Measurements from ENCODE around the gene REEP2. TPM values are rescaled to one million over a fixed set of nuclear protein-coding genes. Genes with fewer than 3 reads are reported as not detected.
"Not testable (repeated sequence)": the region's sequence is repeated elsewhere in the genome, so short reads cannot be mapped to it uniquely, and the experiment has no call there.

REEP2 gene, protein sequence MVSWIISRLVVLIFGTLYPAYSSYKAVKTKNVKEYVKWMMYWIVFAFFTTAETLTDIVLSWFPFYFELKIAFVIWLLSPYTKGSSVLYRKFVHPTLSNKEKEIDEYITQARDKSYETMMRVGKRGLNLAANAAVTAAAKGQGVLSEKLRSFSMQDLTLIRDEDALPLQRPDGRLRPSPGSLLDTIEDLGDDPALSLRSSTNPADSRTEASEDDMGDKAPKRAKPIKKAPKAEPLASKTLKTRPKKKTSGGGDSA
- 23.9 and 35.9 TPM in 2 replicates for total RNA-seq (2014; rRNA removed; shearing (Covaris generic))

DNA sequence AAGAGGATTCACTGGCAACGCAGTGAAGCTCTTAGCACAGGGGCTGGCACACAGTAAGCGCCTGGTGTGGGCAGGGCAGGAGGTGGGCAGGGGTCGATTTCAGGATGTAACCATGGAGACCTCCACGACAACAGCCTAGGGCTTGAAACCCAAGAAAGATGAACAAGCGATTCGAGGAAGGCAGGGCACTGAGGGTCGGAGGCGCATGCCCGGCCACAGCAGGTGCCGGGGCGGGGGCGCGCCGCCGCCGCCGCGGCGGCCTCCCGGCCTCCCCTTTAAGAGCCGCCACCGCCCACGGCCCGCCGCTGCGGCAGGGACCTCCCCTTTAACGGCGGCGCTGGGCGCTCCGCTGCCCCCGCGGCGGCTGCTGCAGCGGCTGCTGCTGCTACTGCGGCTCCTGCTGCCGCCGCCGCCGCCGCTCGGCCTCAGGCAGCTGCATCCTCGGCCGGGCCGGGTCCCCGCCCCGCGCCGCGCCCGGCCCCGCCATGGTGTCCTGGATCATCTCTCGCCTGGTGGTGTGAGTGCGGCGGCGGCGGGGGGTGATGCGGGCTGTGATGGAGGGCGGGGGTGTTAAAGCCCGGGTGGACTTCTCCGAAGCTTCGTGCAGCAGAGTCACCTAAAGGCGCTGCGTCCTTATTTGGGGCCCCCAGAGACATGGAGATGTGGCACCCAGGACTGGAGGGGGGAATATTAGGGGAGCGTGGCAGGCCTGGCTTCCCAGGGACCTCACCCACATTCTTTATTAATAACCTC is at the start of gene REEP2:
Gene REEP2, plus strand, starts transcription at position 334 of the 753 bp plus-strand sequence. Its CDS starts 152 bp downstream, at position 486.
- DNase-seq (ENCODE audit: low spot score) = peak; percentile 67
- in situ Hi-C loops (cut with HindIII; ENCODE audit: low sequenced_read_pairs) = no loop called here

DNA sequence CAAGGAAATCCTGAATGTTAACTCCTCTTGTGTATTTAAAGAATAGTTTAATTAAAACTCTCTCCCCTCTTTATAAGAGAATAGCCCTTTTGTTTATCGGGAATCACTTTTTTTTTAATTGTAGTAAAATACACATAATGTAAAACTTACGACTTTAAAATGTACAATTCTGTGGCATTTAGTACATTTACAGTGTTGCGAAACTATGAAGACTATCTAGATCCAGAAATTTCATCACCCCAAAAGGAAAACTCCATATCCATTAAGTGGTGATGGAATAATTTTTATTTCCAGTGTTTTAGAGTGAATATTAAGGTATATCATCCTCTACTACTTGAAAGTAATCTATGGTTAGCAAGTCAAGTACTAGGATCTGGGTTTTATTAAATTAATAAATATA is 49.5 kb upstream of the REEP2 start:
- in situ Hi-C loops (cut with HindIII; ENCODE audit: low sequenced_read_pairs) = no loop called here
- DNase-seq (ENCODE audit: low spot score) = no peak

DNA sequence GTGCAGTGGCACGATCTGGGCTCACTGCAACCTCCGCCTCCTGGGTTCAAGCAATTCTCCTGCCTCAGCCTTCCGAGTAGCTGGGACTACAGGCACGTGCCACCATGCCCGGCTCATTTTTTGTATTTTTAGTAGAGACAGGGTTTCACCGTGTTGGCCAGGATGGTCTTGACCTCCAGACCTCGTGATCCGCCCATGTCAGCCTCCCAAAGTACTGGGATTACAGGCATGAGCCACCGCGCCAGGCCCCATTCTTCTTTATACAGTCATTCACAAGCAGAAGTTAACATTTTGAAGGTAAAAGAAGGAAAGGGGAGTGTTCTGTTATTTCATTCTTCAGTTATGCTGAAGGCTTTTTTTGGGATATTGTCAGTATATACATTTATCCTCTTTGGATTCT is 48.9 kb upstream of the REEP2 start:
- in situ Hi-C loops (cut with HindIII; ENCODE audit: low sequenced_read_pairs); DNase-seq (ENCODE audit: low spot score): not testable (repeated sequence)

DNA sequence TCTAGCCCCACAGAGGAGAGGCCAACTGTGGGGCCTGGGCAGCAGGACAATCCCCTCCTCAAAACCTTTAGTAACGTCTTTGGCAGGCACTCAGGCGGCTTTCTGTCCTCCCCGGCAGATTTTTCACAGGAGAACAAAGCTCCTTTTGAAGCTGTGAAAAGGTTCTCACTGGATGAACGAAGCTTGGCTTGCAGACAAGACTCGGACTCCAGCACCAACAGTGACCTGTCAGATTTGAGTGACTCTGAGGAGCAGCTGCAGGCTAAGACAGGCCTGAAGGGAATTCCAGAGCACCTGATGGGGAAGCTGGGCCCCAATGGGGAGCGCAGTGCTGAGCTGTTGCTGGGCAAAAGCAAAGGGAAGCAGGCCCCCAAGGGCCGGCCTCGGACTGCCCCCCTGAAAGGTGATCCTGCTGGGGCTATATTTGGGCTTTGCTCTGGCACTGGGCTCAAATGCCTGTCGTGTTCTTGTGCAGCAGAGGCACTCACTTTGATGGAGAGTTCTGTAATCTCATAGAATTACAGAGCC is 46.9 kb upstream of the REEP2 start:
- in situ Hi-C loops (cut with HindIII; ENCODE audit: low sequenced_read_pairs) = no loop called here
- DNase-seq (ENCODE audit: low spot score) = peak; percentile 35

DNA sequence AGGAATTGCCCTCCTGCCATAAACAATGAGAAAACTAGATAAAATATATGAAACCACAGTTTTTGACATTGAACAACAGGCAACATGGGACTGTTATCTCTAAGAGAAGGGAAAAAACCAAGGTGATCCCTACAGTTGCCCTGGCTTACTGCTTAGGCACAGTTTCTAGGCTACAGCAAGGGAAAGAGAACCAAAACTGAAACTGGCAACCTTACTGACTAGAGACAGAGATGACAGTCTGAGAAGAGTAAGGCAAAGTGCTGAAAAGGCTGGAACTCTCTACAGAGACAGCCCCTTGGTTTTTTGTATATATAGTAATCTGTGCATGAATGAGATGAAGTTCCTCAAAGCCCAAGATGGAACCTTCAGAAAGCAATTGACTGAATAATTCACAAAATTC is 36.2 kb upstream of the REEP2 start:
- in situ Hi-C loops (cut with HindIII; ENCODE audit: low sequenced_read_pairs) = no loop called here
- DNase-seq (ENCODE audit: low spot score) = no peak

DNA sequence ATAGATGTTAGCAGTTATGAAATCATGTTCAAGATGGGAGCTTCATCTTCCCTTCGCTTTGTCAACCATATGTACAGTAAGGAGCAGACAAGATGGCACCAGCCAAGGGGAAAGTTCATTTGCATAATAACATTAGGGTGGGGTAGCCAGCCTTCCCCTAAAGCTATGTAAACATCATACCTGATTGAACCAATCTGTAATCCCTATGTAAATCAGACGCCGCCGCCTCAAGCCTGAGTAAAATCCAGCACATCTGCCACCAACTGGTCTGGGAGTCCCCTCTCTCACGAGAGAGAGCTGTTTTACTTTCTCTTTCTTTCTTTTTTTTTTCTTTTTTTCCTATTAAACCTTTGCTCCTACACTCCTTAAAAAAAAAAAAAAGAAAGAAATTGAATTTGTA is 30.8 kb upstream of the REEP2 start:
- no peak for DNase-seq (ENCODE audit: low spot score)
- in situ Hi-C loops (cut with HindIII; ENCODE audit: low sequenced_read_pairs) = no loop called here

DNA sequence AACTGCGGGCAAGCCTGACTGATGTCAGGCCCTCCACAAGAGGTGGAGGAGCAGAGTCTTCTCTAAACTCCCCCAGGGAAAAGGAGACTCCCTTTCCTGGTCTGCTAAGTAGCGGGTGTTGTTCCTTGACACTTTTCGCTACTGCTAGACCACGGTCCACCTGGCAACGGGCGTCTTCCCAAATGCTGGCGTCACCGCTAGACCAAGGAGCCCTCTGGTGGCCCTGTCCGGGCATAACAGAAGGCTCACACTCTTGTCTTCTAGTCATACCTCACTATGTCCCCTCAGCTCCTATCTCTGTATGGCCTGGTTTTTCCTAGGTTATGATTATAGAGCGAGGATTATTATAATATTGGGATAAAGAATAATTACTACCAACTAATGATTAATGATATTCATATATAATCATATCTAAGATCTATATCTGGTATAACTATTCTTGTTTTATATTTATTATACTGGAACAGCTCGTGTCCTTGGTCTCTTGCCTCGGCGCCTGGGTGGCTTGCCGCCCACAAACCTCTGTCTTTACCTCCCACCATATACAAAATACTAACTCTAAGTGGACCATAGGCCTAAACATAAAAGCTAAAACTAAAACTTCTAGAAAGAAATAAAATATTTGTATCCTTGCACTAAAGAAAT is 27.7 kb upstream of the REEP2 start:
- peak; percentile 75 for DNase-seq (ENCODE audit: low spot score)
- in situ Hi-C loops (cut with HindIII; ENCODE audit: low sequenced_read_pairs) = not testable (repeated sequence)

DNA sequence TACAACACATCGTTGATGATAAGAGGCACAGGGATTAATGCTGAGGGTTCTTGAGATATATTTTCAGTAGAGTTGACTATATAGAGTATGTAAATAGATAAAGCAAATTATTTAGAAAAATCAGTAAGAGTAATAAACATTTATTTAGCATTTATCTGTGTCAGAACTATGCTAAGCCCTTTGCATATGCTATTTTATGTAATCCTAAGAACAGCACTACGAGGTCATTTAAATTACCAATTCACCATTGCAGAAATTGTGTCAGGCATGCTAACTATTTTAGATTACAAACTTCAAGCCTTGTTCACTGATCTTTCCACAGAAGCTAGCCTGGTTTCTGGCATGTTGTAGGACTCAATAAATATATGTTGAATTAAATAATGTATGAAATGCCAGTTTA is 20.4 kb upstream of the REEP2 start:
- in situ Hi-C loops (cut with HindIII; ENCODE audit: low sequenced_read_pairs) = no loop called here
- DNase-seq (ENCODE audit: low spot score) = no peak

DNA sequence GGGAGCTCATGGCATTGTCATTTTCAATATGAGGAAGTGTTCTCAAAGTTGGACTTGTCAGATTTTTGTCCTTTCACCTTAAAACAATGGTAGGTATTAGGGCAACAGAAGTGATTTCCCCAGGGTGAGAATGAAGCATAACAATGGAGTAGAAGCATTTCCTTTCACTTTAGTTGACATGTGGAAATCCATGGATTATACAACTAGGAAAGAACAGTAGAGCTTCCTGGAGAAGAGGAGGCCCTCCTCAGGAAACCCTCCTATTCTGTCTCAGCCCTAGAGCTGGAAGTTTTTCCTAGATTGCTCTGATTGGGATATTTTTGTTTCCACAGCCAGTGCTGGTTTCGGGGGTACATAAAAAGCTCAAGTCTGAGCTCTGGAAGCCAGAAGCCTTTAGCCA is 13.8 kb upstream of the REEP2 start:
- no peak for DNase-seq (ENCODE audit: low spot score)
- in situ Hi-C loops (cut with HindIII; ENCODE audit: low sequenced_read_pairs) = no loop called here

DNA sequence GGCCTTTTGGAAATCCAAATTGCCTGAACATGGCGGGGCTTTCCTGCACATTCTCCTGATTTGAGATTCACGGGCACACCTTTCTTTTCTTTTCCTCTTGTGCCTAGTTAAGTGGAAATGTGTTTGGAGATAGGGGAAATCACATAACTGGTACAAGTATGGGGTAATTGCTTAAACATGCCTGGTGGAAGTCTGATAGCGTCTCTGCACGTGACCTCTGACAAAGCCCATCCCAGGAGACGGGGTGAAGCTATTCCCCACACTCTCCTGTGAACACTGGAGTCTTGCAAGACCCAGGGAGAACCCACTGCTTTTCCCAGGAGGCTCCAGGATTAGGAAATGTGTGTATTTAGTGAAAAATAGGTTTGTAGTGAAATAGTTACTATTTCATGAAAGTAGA is 2.9 kb upstream of the REEP2 start:
- in situ Hi-C loops (cut with HindIII; ENCODE audit: low sequenced_read_pairs) = no loop called here
- no peak for DNase-seq (ENCODE audit: low spot score)

DNA sequence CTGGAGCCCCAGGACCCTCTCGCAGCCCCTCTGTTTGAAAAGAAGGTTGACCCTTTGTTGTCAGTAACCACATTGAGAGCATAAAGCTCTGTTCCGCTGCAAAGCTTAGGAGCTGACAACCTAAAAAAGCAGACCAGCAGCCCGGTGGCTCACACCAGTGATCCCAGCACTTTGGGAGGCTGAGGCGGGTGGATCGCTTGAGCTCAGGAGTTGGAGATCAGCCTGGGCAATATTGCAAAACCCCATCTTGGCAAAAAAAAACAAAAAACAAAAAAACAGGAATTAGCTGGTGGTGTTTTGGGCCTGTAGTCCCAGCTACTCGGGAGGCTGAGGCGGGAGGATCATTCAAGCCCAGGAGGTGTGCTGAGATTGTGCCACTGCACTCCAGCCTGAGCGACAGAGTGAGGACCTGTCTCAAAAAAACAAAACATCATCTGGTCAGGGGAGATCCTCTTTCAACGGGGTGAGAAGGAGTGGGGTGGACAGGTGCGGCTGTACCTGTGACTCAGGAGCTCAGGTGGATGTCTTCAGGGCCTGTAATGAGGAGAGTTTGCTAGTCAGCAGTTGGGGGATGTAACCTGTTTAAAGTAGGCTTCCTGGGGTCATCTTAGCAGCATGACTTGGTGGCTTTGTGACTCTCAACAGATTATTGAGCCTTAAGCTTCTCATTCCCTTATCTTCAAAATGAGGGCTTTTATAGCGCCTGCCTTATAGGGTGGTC is 694 bp upstream of the REEP2 start:
- no peak for DNase-seq (ENCODE audit: low spot score)
- in situ Hi-C loops (cut with HindIII; ENCODE audit: low sequenced_read_pairs) = no loop called here

DNA sequence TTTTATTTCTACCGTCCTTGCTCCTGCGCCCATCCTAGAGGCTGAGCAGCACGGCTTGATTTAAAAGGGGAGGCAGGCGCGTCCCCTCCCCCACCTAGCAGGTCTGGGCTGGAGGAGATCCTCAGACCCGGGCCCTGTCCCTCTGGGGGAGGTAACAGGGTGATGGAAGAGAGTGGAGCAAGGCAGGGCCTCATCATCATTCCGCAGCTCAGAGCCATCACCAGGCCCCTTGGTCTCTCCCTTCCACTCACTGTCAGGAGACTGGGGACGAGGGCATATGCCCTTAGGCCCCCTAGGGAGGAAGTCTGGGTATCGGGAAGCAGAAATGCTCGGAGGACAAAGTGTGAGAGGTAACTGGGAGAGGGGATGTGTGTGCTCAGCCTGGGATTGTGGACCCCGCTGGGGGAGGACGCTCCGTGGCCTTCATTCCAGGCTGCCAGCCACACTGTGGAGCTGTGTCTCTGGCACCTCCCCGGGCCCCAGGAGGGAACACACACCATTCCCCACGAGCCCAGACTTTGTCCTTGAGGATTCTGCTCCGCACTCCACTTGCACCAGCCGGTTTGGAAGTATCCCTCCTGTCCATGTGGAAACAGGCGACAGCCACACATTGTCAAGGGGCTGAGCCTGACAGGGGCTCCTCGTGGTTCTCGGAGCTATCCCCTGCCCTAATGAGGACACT is 761 bp downstream of the REEP2 start:
- DNase-seq (ENCODE audit: low spot score) = peak; percentile 58

DNA sequence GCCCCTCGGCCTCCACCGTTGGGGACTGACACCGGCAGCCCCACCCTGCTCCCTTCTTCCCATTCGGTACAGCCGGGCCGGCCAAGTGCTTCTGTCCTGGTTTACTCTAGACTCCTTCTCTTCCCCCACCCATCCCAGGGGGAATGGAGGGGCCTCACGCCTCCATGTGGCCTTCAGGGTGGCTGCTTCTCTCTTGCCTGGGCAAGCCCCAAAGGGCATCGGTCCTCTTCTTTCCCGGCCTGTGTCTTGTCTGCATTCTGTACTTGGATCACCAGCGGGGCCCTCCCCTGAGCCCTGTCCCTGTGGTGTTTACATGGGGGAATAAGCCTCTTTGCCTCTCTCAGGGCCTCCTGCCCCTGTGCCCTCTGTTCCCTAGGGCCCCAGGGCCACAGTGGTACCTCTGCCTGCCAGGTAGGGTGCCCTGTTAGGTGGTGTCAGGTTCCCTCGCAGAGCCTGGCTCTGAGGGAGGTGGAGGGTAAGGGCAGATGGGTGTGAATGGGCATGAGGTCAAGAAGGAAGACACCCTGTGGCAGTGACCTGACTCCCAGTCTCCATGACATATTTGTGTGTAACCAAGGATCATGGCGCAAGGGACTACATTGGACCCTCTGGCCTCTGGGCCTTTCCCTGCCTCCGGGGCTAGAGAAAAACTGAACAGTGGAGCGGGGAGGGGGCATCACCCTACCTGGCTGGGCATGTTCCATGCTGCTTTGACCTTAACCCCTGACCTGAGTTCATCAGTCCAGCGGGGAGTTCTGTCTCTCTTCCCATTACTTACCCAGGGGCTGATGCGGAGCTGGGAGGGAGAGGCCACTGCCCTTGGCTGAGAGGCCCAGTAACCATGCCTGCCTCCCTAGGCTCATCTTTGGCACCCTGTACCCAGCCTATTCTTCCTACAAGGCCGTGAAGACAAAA is 1.6 kb downstream of the REEP2 start:
- peak; percentile 30 for DNase-seq (ENCODE audit: low spot score)
- in situ Hi-C loops (cut with HindIII; ENCODE audit: low sequenced_read_pairs) = no loop called here

More for the DNA sequence above, 761 bp downstream of the REEP2 start:
- in situ Hi-C loops (cut with HindIII; ENCODE audit: low sequenced_read_pairs) = no loop called here

DNA sequence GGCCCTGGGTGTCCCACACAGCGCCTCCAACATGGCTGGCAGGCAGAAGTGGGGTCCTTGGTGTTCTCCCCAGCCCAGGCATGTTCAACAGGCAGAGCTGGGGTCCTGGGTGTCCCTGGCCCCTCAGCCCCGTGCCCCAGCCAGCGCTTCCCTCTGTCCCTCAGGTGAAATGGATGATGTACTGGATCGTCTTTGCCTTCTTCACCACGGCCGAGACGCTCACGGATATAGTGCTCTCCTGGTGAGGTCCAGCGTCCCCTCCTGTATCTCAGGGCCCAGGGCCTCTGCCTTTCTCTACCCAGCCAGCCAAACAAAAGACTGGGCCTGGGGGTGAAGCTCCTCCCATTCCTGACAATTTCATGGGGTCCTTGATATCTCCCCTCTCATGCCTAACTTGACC is 2.4 kb downstream of the REEP2 start:
- DNase-seq (ENCODE audit: low spot score) = no peak
- in situ Hi-C loops (cut with HindIII; ENCODE audit: low sequenced_read_pairs) = no loop called here

DNA sequence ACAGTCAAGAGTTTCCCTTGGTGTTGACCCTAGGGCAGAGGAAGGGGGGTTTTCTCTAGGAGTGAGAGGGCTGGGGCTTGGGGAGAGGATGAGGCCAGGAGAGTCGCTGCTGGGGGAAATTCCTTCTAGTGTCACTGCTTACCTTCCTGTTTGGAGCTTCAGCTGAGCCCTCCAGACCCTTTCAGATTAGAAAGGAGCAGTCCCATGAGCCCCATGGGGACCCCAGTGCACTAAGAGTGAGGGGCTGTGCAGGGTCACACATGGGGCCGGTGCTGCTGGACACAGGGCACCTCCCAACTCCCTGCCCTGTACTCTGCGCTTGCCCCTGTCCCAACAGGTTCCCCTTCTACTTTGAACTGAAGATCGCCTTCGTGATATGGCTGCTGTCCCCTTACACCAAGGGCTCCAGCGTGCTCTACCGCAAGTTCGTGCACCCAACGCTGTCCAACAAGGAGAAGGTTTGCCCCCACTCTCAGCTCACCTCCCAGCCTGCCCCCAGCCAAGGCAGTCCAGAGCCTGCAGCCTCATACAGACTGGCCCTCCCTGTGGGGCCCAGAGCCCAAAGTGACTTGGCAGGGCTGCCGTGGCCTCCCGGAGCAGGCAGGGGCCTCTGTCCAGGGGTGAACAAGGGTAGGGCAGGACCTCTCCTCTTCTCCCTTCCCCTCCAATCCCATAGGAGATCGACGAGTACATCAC is 5.4 kb downstream of the REEP2 start:
- no peak for DNase-seq (ENCODE audit: low spot score)

DNA sequence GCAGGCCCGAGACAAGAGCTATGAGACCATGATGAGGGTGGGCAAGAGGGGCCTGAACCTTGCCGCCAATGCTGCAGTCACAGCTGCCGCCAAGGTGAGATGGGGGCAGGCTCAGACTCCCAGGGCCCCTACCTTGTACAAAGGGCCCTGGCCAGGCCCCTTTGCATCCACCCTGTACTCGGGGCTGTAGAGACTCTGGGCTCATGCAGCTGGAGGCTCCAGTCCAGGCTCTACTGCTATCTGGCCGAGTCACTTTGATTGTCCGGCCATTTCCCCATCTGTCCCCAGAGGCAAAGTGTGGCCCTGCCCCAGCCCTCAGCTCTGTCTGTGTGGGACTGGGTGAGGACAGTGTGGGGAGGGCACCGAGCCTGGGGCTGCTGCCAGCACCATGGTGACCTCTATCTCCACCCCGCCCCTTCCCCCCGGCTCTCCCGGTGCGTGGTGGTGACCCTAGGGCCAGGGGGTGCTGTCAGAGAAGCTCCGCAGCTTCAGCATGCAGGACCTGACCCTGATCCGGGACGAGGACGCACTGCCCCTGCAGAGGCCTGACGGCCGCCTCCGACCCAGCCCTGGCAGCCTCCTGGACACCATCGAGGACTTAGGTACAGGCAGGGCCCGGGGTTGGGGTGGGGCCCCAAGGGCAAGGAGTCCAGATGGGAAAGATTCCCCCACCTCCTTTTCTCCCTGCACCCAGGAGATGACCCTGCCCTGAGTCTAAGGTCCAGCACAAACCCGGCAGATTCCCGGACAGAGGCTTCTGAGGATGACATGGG is 6.1 kb downstream of the REEP2 start:
- in situ Hi-C loops (cut with HindIII; ENCODE audit: low sequenced_read_pairs) = no loop called here
- DNase-seq (ENCODE audit: low spot score) = no peak

More for the DNA sequence above, 5.4 kb downstream of the REEP2 start:
- in situ Hi-C loops (cut with HindIII; ENCODE audit: low sequenced_read_pairs) = no loop called here
